ENCODE measurements around the gene MYBPH. TPM values are rescaled to one million over a fixed set of nuclear protein-coding genes. Genes with fewer than 3 reads are reported as not detected.

The MYBPH gene
- total and polyA plus RNA-seq, 3 experiments from 2014 or later: not detected

DNA sequence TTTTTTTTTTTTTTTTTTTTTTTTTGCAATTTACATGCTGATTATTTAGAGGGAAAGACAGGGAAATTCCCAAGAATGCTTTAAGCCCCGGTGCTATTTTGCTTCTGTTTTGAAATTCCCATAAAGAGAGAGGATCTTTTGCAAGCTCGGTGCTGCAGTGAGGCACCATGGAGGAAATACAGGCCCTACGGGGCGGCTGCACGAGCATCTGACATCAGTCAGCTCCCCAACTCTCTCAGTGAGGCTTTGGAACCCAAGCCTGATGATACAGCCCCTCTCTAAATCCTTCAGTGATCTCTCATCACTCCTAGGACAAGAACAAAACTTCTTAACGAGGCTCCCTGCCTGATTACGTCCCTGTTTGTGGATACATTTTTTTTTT, 11.7 kb upstream of the MYBPH start:
- H3K4me3 ChIP-seq (ENCODE audit: low read length): no peak overlapping the region
- Mint-ChIP-seq H3K4me3 (no peak overlapping the region), H3K36me3 (no peaks in the 10 kb centered on the region), H3K27ac (no peak overlapping the region), H3K4me1 (no peaks in the 10 kb centered on the region), H3K27me3 (peaks cover 3 to 17% of the 10 kb centered on the region in 2 donors), H3K9me3 (no peaks in the 10 kb centered on the region)
- DNase-seq: no peak
- POLR2A ChIA-PET: no interaction called here
- no peaks in the 10 kb centered on the region for H3K9me3 ChIP-seq (ENCODE audit: low read length)
- CTCF ChIA-PET: interaction anchor here (0.7 kb wide), 1 partner anchor 1619 kb away, joined by 4 read pairs; no protein-coding TSS in a partner anchor
- no peaks in the 10 kb centered on the region for H3K36me3 ChIP-seq (ENCODE audit: insufficient read depth, low read length)
- no peak overlapping the region for H3K27ac ChIP-seq (ENCODE audit: low read depth, low read length)
- no peaks in the 10 kb centered on the region for H3K27me3 ChIP-seq (ENCODE audit: insufficient read depth, low read length, poor library complexity, severe bottlenecking)
- H3K4me1 ChIP-seq (ENCODE audit: insufficient read depth, low read length): no peaks in the 10 kb centered on the region

DNA sequence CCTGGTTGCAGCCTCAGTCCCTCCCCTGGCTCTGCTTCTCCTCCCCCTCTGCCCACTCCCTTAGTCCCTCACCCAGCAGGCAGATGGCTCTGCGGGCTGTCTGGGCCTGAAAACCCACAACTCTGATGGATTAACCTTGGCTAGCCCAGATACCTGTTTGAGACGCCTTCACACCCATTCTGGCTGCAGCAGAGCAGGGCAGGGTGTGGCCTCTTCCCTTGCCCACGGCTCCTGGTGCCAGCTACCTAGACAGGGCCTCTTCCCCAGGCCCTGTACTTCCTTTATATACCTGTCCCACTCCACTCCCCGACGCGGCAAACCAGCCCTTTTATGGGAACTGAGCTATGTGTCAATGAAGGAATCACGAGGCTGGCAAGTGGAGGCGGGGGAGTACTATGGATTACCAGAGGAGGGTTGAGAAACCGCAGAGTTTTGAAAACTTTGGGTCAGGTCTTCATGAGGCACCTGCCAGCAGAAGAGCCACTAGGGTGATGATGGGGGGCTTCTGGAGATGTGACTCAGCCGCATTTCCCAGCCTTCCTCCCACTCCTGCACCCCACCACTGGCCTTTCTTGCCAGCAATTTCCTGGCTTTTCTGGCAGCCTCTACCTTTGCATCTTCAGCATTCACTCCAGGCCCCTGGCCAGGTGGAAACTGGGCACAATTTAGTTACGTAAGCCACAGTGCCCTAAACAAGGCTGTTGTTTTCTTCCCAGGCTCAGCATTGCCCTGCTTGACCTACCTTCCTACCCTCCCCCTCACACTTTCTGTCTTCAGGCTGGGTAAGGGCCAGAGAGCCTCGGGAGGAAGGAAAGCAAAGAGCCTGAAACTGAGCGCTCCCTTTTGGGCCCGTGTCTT, 11.0 kb upstream of the MYBPH start, which contains the start of gene CHI3L1:
CHI3L1 (minus strand) TSS at position 259 of the 858 bp plus-strand sequence; CDS start at position 178, 81 bp downstream.
- DNase-seq: no peak
- CTCF ChIA-PET: interaction anchor here (0.7 to 2.0 kb wide), 3 partner anchors 8 to 1620 kb away, joined by 3 to 5 read pairs (median 4); no protein-coding TSS in a partner anchor

DNA sequence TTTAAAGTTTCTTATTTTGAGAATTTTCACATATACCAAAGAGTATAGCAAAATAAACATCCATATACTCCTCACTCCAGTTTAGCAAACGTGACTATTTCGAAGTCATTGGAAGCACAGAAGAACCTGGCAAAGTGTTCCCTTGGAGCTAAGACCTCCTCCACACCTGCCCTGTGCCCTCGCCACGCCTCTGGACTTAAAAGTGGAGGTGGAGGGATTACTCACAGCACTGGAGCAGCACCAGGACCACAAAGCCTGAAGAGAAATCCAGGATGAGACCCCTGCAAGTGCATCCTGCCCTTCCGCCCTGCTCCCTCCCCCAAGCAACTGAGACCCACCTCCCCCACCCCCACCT, 10.4 kb upstream of the MYBPH start:
- H3K36me3 ChIP-seq (ENCODE audit: insufficient read depth, low read length): no peaks in the 10 kb centered on the region
- CTCF ChIA-PET: interaction anchor here (1.4 to 2.0 kb wide), 2 partner anchors 9 to 147 kb away, joined by 3 to 5 read pairs; no protein-coding TSS in a partner anchor
- H3K27me3 ChIP-seq (ENCODE audit: insufficient read depth, low read length, poor library complexity, severe bottlenecking): no peaks in the 10 kb centered on the region
- H3K9me3 ChIP-seq (ENCODE audit: low read length): no peaks in the 10 kb centered on the region
- no peak overlapping the region for H3K27ac ChIP-seq (ENCODE audit: low read depth, low read length)
- Mint-ChIP-seq H3K9me3 (no peaks in the 10 kb centered on the region), H3K4me3 (no peak overlapping the region), H3K4me1 (no peaks in the 10 kb centered on the region), H3K36me3 (no peaks in the 10 kb centered on the region), H3K27ac (no peak overlapping the region), H3K27me3 (peaks cover 5 to 11% of the 10 kb centered on the region in 2 donors)
- DNase-seq: no peak
- no peak overlapping the region for H3K4me3 ChIP-seq (ENCODE audit: low read length)
- POLR2A ChIA-PET: no interaction called here
- H3K4me1 ChIP-seq (ENCODE audit: insufficient read depth, low read length): no peaks in the 10 kb centered on the region

More for the DNA sequence above, 11.0 kb upstream of the MYBPH start, which contains the start of gene CHI3L1:
- Mint-ChIP-seq H3K27me3 (peaks cover 3 to 15% of the 10 kb centered on the region in 2 donors), H3K27ac (no peak within 1 kb of the TSS), H3K4me1 (no peaks in the 10 kb centered on the region), H3K9me3 (no peaks in the 10 kb centered on the region), H3K36me3 (no peaks in the 10 kb centered on the region), H3K4me3 (no peak within 1 kb of the TSS)
- Histone ChIP-seq H3K4me3 (ENCODE audit: low read length) (no peak within 1 kb of the TSS), H3K27me3 (ENCODE audit: insufficient read depth, low read length, poor library complexity, severe bottlenecking) (no peaks in the 10 kb centered on the region), H3K4me1 (ENCODE audit: insufficient read depth, low read length) (no peaks in the 10 kb centered on the region), H3K36me3 (ENCODE audit: insufficient read depth, low read length) (no peaks in the 10 kb centered on the region), H3K27ac (ENCODE audit: low read depth, low read length) (no peak within 1 kb of the TSS), H3K9me3 (ENCODE audit: low read length) (no peaks in the 10 kb centered on the region)
- POLR2A ChIA-PET: no interaction called here

DNA sequence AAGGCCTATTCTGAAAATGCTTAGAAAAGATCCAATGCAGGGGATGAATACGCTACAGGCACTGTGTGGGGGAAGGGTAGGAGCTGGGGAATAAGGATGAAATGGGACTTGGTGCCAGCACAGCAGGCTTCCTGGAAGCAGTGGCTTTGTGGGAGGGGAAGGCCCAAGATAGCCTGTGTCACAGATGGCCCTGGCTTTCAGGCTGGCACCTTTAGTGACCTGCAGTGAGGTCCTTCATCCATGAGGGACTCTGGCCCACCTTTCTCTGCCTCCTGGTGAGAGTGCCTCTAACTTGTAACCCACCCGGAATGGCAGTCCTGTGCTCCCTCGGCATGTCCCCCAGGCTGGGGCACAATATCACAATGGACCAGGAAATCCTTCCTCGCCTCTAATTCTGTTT, 10.0 kb upstream of the MYBPH start:
- no peak overlapping the region for H3K27ac Mint-ChIP-seq
- CTCF ChIA-PET: interaction anchor here (1.4 to 2.0 kb wide), 2 partner anchors 10 to 146 kb away, joined by 3 to 5 read pairs; no protein-coding TSS in a partner anchor

DNA sequence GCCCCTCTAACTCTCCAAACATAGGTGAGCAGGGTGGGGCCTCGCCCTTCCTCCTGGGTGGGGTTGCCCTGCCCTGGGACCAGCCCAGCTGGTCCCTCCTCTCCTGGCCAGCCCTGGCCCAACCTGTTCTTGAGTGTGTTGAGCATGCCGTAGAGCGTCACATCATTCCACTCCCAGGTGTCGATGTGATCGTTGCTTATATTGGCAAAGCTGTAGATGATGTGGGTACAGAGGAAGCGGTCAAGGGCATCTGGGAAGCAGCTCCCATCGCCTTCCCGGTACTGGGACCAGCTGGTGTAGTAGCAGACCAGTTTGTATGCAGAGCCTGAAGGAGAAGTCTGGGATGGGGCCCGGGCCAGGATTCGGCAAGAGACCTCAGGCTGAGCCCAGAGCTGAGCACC, 9.4 kb upstream of the MYBPH start:
- CTCF ChIA-PET: interaction anchor here (2.0 kb wide), 1 partner anchor 10 kb away, joined by 5 read pairs; no protein-coding TSS in a partner anchor

More for the DNA sequence above, 10.0 kb upstream of the MYBPH start:
- Histone ChIP-seq H3K4me1 (ENCODE audit: insufficient read depth, low read length) (no peaks in the 10 kb centered on the region), H3K27ac (ENCODE audit: low read depth, low read length) (no peak overlapping the region), H3K27me3 (ENCODE audit: insufficient read depth, low read length, poor library complexity, severe bottlenecking) (no peaks in the 10 kb centered on the region), H3K9me3 (ENCODE audit: low read length) (no peaks in the 10 kb centered on the region), H3K36me3 (ENCODE audit: insufficient read depth, low read length) (no peaks in the 10 kb centered on the region), H3K4me3 (ENCODE audit: low read length) (no peak overlapping the region)
- POLR2A ChIA-PET: no interaction called here
- no peaks in the 10 kb centered on the region for H3K36me3 Mint-ChIP-seq
- H3K9me3 Mint-ChIP-seq: no peaks in the 10 kb centered on the region
- no peak overlapping the region for H3K4me3 Mint-ChIP-seq
- DNase-seq: no peak
- peaks cover 5 to 11% of the 10 kb centered on the region in 2 donors for H3K27me3 Mint-ChIP-seq
- no peaks in the 10 kb centered on the region for H3K4me1 Mint-ChIP-seq

DNA sequence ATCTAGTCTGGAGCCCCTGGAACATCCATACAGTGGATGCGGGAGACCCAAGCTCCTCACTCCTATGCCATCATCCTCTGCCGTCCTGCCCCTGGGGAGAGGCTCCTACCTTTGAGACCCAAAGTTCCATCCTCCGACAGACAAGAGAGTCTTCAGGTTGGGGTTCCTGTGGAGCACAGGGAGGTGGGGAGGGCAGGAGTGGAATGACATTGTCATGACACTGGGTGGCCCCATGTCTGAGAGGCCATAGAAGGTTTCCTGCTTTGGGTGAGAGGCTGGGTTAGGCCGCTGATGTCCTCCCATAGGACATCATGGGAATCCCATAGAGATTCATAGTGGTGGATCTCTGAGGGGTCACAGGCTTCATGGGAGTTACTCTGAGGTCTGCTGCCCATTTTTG, 8.8 kb upstream of the MYBPH start:
- no peaks in the 10 kb centered on the region for H3K36me3 Mint-ChIP-seq
- Histone ChIP-seq H3K4me1 (ENCODE audit: insufficient read depth, low read length) (no peaks in the 10 kb centered on the region), H3K36me3 (ENCODE audit: insufficient read depth, low read length) (no peaks in the 10 kb centered on the region), H3K4me3 (ENCODE audit: low read length) (no peak overlapping the region), H3K27me3 (ENCODE audit: insufficient read depth, low read length, poor library complexity, severe bottlenecking) (no peaks in the 10 kb centered on the region), H3K27ac (ENCODE audit: low read depth, low read length) (no peak overlapping the region), H3K9me3 (ENCODE audit: low read length) (no peaks in the 10 kb centered on the region)
- peaks cover 5 to 9% of the 10 kb centered on the region in 2 donors for H3K27me3 Mint-ChIP-seq
- H3K27ac Mint-ChIP-seq: no peak overlapping the region
- ChIA-PET CTCF (interaction anchor here (2.0 kb wide), 1 partner anchor 11 kb away, joined by 5 read pairs; no protein-coding TSS in a partner anchor), POLR2A (no interaction called here)
- H3K4me3 Mint-ChIP-seq: no peak overlapping the region
- no peak for DNase-seq
- H3K9me3 Mint-ChIP-seq: no peaks in the 10 kb centered on the region
- H3K4me1 Mint-ChIP-seq: no peaks in the 10 kb centered on the region

More for the DNA sequence above, 9.4 kb upstream of the MYBPH start:
- POLR2A ChIA-PET: no interaction called here
- Histone ChIP-seq H3K9me3 (ENCODE audit: low read length) (no peaks in the 10 kb centered on the region), H3K36me3 (ENCODE audit: insufficient read depth, low read length) (no peaks in the 10 kb centered on the region), H3K4me3 (ENCODE audit: low read length) (no peak overlapping the region), H3K27ac (ENCODE audit: low read depth, low read length) (no peak overlapping the region), H3K27me3 (ENCODE audit: insufficient read depth, low read length, poor library complexity, severe bottlenecking) (no peaks in the 10 kb centered on the region), H3K4me1 (ENCODE audit: insufficient read depth, low read length) (no peaks in the 10 kb centered on the region)
- no peaks in the 10 kb centered on the region for H3K36me3 Mint-ChIP-seq
- no peaks in the 10 kb centered on the region for H3K9me3 Mint-ChIP-seq
- no peak overlapping the region for H3K27ac Mint-ChIP-seq
- peaks cover 5 to 11% of the 10 kb centered on the region in 2 donors for H3K27me3 Mint-ChIP-seq
- H3K4me3 Mint-ChIP-seq: no peak overlapping the region
- no peak for DNase-seq
- no peaks in the 10 kb centered on the region for H3K4me1 Mint-ChIP-seq

DNA sequence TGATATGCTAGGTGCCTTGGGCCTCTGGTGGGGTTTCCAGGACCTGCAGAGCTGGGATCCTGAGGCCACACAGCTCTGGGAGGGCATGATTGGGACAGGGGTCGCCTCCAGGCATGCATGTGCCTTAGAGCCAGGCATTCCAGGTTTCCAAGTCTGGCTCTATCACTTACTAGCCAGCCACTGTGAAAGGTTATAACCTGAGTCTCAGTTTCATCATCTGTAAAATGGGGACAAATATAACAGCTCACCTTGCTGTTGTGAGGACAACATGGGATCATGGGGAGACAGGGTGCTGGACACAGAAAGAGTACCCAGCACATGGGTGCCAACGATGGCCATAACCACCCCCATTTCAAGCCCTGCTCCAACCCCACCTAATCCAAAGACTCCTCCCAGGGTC, 8.2 kb upstream of the MYBPH start:
- Mint-ChIP-seq H3K27ac (no peak overlapping the region), H3K4me1 (no peaks in the 10 kb centered on the region), H3K27me3 (peaks cover 6% of the 10 kb centered on the region in 2 donors), H3K4me3 (no peak overlapping the region), H3K9me3 (no peaks in the 10 kb centered on the region), H3K36me3 (no peaks in the 10 kb centered on the region)
- H3K4me1 ChIP-seq (ENCODE audit: insufficient read depth, low read length): no peaks in the 10 kb centered on the region
- POLR2A ChIA-PET: no interaction called here
- no peak overlapping the region for H3K4me3 ChIP-seq (ENCODE audit: low read length)
- CTCF ChIA-PET: no interaction called here
- no peak overlapping the region for H3K27ac ChIP-seq (ENCODE audit: low read depth, low read length)
- DNase-seq: no peak
- H3K27me3 ChIP-seq (ENCODE audit: insufficient read depth, low read length, poor library complexity, severe bottlenecking): no peaks in the 10 kb centered on the region
- H3K36me3 ChIP-seq (ENCODE audit: insufficient read depth, low read length): no peaks in the 10 kb centered on the region
- H3K9me3 ChIP-seq (ENCODE audit: low read length): no peaks in the 10 kb centered on the region

DNA sequence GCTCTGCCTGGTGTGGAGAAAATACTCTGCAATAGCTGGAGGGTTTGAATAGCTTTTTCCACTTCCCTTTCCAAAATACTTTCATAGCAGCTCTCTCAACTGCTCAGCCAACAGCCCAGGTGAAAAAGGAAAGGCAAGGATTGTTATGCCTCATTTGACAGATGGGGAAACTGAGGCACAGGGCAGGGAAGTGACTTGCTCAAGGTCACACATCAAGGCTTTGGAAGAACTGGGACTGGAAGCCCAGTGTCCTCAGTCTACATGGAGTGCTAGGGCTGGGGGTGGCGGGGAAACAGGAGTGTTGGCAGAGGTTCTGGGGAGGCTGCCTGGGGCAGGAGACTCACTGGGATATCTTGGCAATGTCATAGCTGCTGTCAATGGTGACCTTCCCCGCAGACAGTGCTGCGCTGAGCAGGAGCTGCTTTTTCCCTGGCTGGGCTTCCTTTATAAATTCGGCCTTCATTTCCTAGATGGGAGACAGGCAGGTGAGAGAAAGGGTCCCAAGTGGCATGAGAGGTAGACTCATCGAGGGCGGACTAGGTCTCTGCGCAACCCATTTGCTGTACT, 6.8 kb upstream of the MYBPH start:
- Mint-ChIP-seq H3K9me3 (no peaks in the 10 kb centered on the region), H3K4me3 (no peak overlapping the region), H3K27ac (no peak overlapping the region), H3K4me1 (no peaks in the 10 kb centered on the region), H3K27me3 (peaks cover 6 to 12% of the 10 kb centered on the region in 2 donors), H3K36me3 (no peaks in the 10 kb centered on the region)
- Histone ChIP-seq H3K4me1 (ENCODE audit: insufficient read depth, low read length) (no peaks in the 10 kb centered on the region), H3K27me3 (ENCODE audit: insufficient read depth, low read length, poor library complexity, severe bottlenecking) (no peaks in the 10 kb centered on the region), H3K36me3 (ENCODE audit: insufficient read depth, low read length) (no peaks in the 10 kb centered on the region), H3K27ac (ENCODE audit: low read depth, low read length) (no peak overlapping the region), H3K9me3 (ENCODE audit: low read length) (no peaks in the 10 kb centered on the region), H3K4me3 (ENCODE audit: low read length) (no peak overlapping the region)
- DNase-seq: no peak
- ChIA-PET CTCF (no interaction called here), POLR2A (no interaction called here)
